GM10266 (cell line): ENCODE measurements around the gene CDK14.

Experiments used
- DNase-seq: peaks from one replicate; pipeline ENCODE4 v3.0.0; 2012; ENCODE audit errors: extremely low spot score
- TF ChIP-seq, protein P1 (sequence below): IDR thresholded peaks from 2 replicates; pipeline ENCODE4 v1.5.1; 2012; ENCODE audit warnings: mild to moderate bottlenecking, low read depth; ENCODE audit not compliant: control insufficient read depth, insufficient read depth; ENCODE audit errors: missing control alignments

Gene CDK14

DNA sequence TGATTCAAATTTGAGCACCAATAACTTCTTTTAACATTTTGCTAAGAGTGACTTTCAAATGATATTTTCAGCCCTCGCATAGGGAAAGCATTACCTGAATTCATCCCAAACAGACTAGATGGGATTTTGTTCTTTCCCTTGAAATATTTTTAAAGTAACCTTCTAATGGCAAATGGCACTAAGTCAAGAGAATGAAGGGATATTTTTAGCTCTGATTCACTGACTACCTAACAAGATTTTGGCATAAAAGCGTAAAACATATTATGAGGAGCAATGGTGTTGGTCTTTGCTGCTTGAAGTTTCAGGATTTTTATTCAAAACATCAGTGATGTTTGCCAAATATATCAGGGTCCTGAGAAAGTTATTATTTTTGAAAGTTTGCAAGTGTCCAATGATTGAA, 290.3 kb downstream of the CDK14 start:
- TF ChIP-seq, protein P1, sequence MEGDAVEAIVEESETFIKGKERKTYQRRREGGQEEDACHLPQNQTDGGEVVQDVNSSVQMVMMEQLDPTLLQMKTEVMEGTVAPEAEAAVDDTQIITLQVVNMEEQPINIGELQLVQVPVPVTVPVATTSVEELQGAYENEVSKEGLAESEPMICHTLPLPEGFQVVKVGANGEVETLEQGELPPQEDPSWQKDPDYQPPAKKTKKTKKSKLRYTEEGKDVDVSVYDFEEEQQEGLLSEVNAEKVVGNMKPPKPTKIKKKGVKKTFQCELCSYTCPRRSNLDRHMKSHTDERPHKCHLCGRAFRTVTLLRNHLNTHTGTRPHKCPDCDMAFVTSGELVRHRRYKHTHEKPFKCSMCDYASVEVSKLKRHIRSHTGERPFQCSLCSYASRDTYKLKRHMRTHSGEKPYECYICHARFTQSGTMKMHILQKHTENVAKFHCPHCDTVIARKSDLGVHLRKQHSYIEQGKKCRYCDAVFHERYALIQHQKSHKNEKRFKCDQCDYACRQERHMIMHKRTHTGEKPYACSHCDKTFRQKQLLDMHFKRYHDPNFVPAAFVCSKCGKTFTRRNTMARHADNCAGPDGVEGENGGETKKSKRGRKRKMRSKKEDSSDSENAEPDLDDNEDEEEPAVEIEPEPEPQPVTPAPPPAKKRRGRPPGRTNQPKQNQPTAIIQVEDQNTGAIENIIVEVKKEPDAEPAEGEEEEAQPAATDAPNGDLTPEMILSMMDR = no peak

DNA sequence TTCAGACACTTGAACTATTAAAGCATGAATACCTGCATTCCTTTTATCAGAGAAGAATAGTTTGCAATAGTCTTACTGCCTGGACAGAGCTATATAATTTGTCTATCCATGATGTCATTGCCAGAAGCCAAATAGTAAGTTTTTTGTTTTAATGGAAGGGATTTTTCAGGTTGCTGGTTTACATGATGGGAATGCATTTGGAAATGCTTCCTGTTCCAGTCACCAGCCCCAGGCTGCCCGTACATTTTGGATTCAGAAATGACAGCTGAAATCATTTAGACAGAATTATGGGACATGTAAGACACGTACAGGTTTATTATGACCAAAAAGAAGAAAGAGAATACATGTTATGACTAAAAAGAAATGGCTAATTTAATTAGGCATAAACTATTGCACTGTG, 293.1 kb downstream of the CDK14 start:
- DNase-seq = no peak
- TF ChIP-seq, protein P1 = no peak

More for the DNA sequence above, 290.3 kb downstream of the CDK14 start:
- no peak for DNase-seq

- DNase-seq = no peak
- TF ChIP-seq, protein P1 = no peak
Observed at GRCh38 chr7:90889644-90890043, 293.5 kb downstream of the CDK14 start.

DNA sequence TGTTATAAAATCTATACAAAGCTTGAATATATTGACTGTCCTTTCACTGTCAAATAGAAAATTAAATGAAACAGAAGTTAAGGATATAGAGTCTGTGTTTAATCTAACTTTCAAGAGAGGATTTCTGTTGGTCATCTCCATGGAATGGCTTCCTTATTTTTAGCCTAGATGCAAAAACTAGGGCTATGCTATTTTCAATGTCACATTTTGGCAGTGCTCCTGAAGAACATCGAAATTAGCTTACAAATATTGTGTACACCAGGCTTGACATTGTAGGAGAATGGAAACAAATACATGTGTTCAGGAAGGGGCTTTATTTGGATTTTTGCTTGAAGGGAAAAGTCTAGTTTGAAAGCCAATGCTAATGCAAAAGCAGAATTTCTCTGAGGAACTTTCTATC, 295.4 kb downstream of the CDK14 start:
- TF ChIP-seq, protein P1 = no peak
- DNase-seq = no peak

GRCh38 chr7:90892213-90892612, 296.1 kb downstream of the CDK14 start:
- peak; percentile 41 for DNase-seq
- TF ChIP-seq, protein P1 = no peak

- no peak for DNase-seq
- TF ChIP-seq, protein P1 = no peak
Observed at GRCh38 chr7:90894122-90894521, 298.0 kb downstream of the CDK14 start.

DNA sequence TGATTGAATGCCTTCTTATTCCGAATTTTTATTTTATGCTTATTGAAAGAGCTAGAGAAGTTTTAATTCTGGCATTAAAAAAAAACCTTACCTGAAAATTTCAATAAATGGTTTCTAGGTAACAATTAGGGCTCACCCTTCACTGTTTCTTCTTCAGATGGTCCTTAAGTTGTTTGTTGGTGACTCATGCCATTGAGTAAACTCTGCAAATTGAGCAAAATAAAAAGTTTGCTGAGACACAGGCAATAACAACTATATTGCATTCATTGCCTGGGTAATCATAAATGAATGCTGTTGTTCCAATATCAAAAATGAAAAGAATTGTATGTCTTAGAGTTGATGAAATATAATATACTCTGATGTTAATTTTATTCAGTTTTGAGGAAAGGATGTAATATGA, 300.3 kb downstream of the CDK14 start:
- TF ChIP-seq, protein P1 = no peak
- no peak for DNase-seq
